Retina (tissue), 1 donor: ENCODE measurements around the gene CYP24A1.

ENCODE experiments used
- DNase-seq: peaks from one replicate; pipeline ENCODE4 v3.0.0-alpha.2; 2016

CYP24A1 gene

GRCh38 chr20:54155736-54156317, 18.0 kb downstream of the CYP24A1 start:
- DNase-seq: no peak

GRCh38 chr20:54154439-54154838, 19.3 kb downstream of the CYP24A1 start:
- DNase-seq: no peak

- no peak for DNase-seq
Measured at GRCh38 chr20:54153847-54154246, 19.9 kb downstream of the CYP24A1 start.

- DNase-seq: no peak
Measured at GRCh38 chr20:54153041-54153327, 20.8 kb downstream of the CYP24A1 start.

GRCh38 chr20:54152227-54153040, 21.4 kb downstream of the CYP24A1 start:
- no peak for DNase-seq

- DNase-seq: no peak
Measured at GRCh38 chr20:54151511-54152226, 22.1 kb downstream of the CYP24A1 start.

- DNase-seq: no peak
Measured at GRCh38 chr20:54151075-54151439, 22.7 kb downstream of the CYP24A1 start.

- DNase-seq: no peak
Measured at GRCh38 chr20:54149765-54150264, 24.0 kb downstream of the CYP24A1 start.

- no peak for DNase-seq
Measured at GRCh38 chr20:54148947-54149764, 24.6 kb downstream of the CYP24A1 start.

GRCh38 chr20:54146672-54147071, 27.1 kb downstream of the CYP24A1 start:
- DNase-seq: no peak

GRCh38 chr20:54144847-54145414, 28.9 kb downstream of the CYP24A1 start:
- DNase-seq: no peak

GRCh38 chr20:54140927-54141566, 32.7 kb downstream of the CYP24A1 start:
- DNase-seq: no peak

- DNase-seq: no peak
Measured at GRCh38 chr20:54140486-54140885, 33.3 kb downstream of the CYP24A1 start.

GRCh38 chr20:54140067-54140466, 33.7 kb downstream of the CYP24A1 start:
- DNase-seq: no peak

GRCh38 chr20:54139188-54139587, 34.6 kb downstream of the CYP24A1 start:
- no peak for DNase-seq

GRCh38 chr20:54138427-54138826, 35.4 kb downstream of the CYP24A1 start:
- no peak for DNase-seq

GRCh38 chr20:54137115-54137514, 36.7 kb downstream of the CYP24A1 start:
- DNase-seq: no peak

GRCh38 chr20:54134445-54135220, 39.2 kb downstream of the CYP24A1 start:
- DNase-seq: no peak

- no peak for DNase-seq
Measured at GRCh38 chr20:54133434-54134427, 40.1 kb downstream of the CYP24A1 start.
